HepG2 (cell line): ENCODE results near the gene CDT1. TPM values are rescaled to one million over a fixed set of nuclear protein-coding genes. Genes with fewer than 3 reads are reported as not detected.

Source experiments
- JUN ChIP-seq: sonication (generic); formaldehyde crosslinking; IDR thresholded peaks from 2 replicates; pipeline ENCODE4 v1.4.0; 2020; ENCODE audit warnings: mild to moderate bottlenecking, missing genetic modification reagents
- MAFK ChIP-seq, 2 experiments: IDR thresholded peaks in 1 of 2; conservative IDR thresholded peaks in 1 of 2; 2 replicates each; pipeline ENCODE4 v1.6.1; 2011; ENCODE audit warnings: improper control_type of control experiment in 2 of 2, low read length in 2 of 2
- POLR2AphosphoS5 ChIP-seq: IDR thresholded peaks from 2 replicates; pipeline ENCODE4 v1.6.1; 2012; ENCODE audit warnings: low read depth, low read length
- RAD51 ChIP-seq: fragments of 450-650 bp; IDR thresholded peaks from 2 replicates; pipeline ENCODE4 v1.6.1; 2016; ENCODE audit warnings: borderline replicate concordance
- RFX1 ChIP-seq: fragments of 450-650 bp; IDR thresholded peaks from 2 replicates; pipeline ENCODE4 v1.6.1; 2017
- SKI ChIP-seq: fragments of 450-650 bp; IDR thresholded peaks from one replicate; pipeline ENCODE4 v1.6.1; 2018; ENCODE audit warnings: mild to moderate bottlenecking; ENCODE audit not compliant: partially characterized antibody
- TBX3 ChIP-seq: fragments of 450-650 bp; IDR thresholded peaks from 2 replicates; pipeline ENCODE4 v1.6.1; 2017; ENCODE audit warnings: antibody characterized with exemption, mild to moderate bottlenecking, inconsistent platforms, borderline replicate concordance
- TOE1 ChIP-seq: sonication (generic); formaldehyde crosslinking; IDR thresholded peaks from 2 replicates; pipeline ENCODE4 v1.4.0; 2020; ENCODE audit warnings: mild to moderate bottlenecking, missing genetic modification reagents
- ZFP1 ChIP-seq: IDR thresholded peaks from 2 replicates; pipeline ENCODE4 v1.6.1; 2016
- ZNF12 ChIP-seq: sonication (generic); formaldehyde crosslinking; IDR thresholded peaks from 2 replicates; pipeline ENCODE4 v1.5.0; 2020; ENCODE audit warnings: missing genetic modification reagents
- ZNF607 ChIP-seq: sonication (generic); formaldehyde crosslinking; IDR thresholded peaks from 2 replicates; pipeline ENCODE4 v1.5.1; 2020; ENCODE audit warnings: missing genetic modification reagents, mild to moderate bottlenecking, borderline replicate concordance
- polyA plus RNA-seq, 8 experiments: library from polyadenylated mRNA; depleted of rRNA in 3 of 8; stranded (reverse) in 7 of 8; unstranded in 1 of 8; fragments of >200 nt; fragmentation: Illumina TruSeq in 4 of 8; extraction: Trizol in 4 of 8; gene quantifications; 2 replicates each; pipeline versions ENCODE4 v1.2.1 to v1.2.3, GENCODE V29; 2011 to 2016; ENCODE audit warnings: low read depth in 4 of 8, missing spikeins in 1 of 8, mixed read lengths in 1 of 8; ENCODE audit not compliant: insufficient read depth in 1 of 8
- total RNA-seq, 5 experiments: library from RNA; depleted of rRNA; stranded (reverse); fragments of >200 nt; fragmentation: Illumina TruSeq; extraction: Trizol; gene quantifications; 2 replicates each; pipeline ENCODE4 v1.2.3, GENCODE V29; 2016; ENCODE audit warnings: low read depth in 1 of 5
- TF ChIP-seq, protein P1 (sequence below): sonication (generic); formaldehyde crosslinking; conservative IDR thresholded peaks from 2 replicates; pipeline ENCODE4 v1.4.0; 2020; ENCODE audit warnings: mild to moderate bottlenecking, missing genetic modification reagents, moderate library complexity
- TF ChIP-seq, protein P2 (sequence below): sonication (generic); formaldehyde crosslinking; IDR thresholded peaks from 2 replicates; pipeline ENCODE4 v1.5.0; 2020; ENCODE audit warnings: missing genetic modification reagents
- TF ChIP-seq, protein P3 (sequence below): sonication (generic); formaldehyde crosslinking; IDR thresholded peaks from 2 replicates; pipeline ENCODE4 v1.5.0; 2020; ENCODE audit warnings: mild to moderate bottlenecking, missing genetic modification reagents
- TF ChIP-seq, protein P4 (sequence below): IDR thresholded peaks from 2 replicates; pipeline ENCODE4 v1.6.1; 2012; ENCODE audit warnings: low read length, improper control_type of control experiment

Gene CDT1
- total and polyA plus RNA-seq, 2 of the 13 experiments (the other 11 are each of a cell fraction or from before 2014, with no cell fraction given), result 23.1 to 23.8 TPM

DNA sequence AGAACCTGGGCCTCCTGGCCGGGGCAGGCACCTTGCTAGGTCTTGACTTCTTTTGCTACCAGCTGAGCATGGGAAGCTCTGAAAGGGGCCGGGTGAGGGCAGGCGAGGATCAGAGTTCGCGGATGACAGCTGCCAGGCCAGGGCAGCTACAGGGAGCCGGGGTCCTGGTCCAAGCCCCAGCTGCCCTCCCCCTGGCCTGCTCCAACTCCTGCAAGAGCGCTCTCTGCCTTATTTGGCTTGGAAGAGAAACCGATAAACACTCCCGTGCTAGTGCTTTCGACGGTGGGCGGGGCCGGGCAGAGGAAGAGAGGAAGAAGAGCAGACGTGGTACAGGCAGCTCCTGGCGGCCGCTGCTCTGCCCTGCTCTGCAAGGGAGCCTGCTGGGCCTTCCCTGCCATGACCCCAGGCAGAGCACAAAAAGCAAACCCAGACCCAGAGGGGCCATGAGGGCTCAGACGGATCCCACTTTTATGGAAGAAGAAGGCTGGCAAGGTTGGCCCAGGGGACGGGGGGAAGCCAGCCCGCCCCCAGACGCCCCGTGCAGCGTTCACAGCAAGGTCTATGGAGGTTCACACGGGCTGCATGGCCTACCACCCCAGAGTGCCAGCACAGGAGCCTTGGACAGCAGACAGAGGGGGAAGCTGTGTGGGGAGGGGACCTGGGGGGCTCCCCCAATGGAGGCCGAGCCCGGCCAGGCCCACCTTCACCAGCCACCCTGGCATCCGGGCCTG is 44.2 kb upstream of the CDT1 start (continued):
- TF ChIP-seq, protein P1, sequence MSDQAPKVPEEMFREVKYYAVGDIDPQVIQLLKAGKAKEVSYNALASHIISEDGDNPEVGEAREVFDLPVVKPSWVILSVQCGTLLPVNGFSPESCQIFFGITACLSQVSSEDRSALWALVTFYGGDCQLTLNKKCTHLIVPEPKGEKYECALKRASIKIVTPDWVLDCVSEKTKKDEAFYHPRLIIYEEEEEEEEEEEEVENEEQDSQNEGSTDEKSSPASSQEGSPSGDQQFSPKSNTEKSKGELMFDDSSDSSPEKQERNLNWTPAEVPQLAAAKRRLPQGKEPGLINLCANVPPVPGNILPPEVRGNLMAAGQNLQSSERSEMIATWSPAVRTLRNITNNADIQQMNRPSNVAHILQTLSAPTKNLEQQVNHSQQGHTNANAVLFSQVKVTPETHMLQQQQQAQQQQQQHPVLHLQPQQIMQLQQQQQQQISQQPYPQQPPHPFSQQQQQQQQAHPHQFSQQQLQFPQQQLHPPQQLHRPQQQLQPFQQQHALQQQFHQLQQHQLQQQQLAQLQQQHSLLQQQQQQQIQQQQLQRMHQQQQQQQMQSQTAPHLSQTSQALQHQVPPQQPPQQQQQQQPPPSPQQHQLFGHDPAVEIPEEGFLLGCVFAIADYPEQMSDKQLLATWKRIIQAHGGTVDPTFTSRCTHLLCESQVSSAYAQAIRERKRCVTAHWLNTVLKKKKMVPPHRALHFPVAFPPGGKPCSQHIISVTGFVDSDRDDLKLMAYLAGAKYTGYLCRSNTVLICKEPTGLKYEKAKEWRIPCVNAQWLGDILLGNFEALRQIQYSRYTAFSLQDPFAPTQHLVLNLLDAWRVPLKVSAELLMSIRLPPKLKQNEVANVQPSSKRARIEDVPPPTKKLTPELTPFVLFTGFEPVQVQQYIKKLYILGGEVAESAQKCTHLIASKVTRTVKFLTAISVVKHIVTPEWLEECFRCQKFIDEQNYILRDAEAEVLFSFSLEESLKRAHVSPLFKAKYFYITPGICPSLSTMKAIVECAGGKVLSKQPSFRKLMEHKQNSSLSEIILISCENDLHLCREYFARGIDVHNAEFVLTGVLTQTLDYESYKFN (CRISPR knock-in tag), result peak; percentile 77
- TF ChIP-seq MAFK (conservative IDR thresholded peaks at IDR 0.05 in 1 of 2, IDR thresholded peaks at IDR 0.05 in 1 of 2; ENCODE audit: low read length in 2 of 2) (no peak), TBX3 (no peak), RAD51 (no peak), ZNF12 (0 out of 2 replicates have a peak, but pooled peaks have one; percentile 22), ZFP1 (CRISPR knock-in tag) (peak; percentile 90), POLR2AphosphoS5 (peak; percentile 51), TOE1 (CRISPR knock-in tag) (no peak), ZNF607 (CRISPR knock-in tag) (no peak; the same call in none of the 2 replicates), SKI (peak; percentile 77), JUN (no peak), RFX1 (no peak)
- TF ChIP-seq, protein P2, sequence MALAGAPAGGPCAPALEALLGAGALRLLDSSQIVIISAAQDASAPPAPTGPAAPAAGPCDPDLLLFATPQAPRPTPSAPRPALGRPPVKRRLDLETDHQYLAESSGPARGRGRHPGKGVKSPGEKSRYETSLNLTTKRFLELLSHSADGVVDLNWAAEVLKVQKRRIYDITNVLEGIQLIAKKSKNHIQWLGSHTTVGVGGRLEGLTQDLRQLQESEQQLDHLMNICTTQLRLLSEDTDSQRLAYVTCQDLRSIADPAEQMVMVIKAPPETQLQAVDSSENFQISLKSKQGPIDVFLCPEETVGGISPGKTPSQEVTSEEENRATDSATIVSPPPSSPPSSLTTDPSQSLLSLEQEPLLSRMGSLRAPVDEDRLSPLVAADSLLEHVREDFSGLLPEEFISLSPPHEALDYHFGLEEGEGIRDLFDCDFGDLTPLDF (CRISPR knock-in tag), result no peak
- TF ChIP-seq, protein P3, sequence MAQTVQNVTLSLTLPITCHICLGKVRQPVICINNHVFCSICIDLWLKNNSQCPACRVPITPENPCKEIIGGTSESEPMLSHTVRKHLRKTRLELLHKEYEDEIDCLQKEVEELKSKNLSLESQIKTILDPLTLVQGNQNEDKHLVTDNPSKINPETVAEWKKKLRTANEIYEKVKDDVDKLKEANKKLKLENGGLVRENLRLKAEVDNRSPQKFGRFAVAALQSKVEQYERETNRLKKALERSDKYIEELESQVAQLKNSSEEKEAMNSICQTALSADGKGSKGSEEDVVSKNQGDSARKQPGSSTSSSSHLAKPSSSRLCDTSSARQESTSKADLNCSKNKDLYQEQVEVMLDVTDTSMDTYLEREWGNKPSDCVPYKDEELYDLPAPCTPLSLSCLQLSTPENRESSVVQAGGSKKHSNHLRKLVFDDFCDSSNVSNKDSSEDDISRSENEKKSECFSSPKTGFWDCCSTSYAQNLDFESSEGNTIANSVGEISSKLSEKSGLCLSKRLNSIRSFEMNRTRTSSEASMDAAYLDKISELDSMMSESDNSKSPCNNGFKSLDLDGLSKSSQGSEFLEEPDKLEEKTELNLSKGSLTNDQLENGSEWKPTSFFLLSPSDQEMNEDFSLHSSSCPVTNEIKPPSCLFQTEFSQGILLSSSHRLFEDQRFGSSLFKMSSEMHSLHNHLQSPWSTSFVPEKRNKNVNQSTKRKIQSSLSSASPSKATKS, result no peak
- TF ChIP-seq, protein P4, sequence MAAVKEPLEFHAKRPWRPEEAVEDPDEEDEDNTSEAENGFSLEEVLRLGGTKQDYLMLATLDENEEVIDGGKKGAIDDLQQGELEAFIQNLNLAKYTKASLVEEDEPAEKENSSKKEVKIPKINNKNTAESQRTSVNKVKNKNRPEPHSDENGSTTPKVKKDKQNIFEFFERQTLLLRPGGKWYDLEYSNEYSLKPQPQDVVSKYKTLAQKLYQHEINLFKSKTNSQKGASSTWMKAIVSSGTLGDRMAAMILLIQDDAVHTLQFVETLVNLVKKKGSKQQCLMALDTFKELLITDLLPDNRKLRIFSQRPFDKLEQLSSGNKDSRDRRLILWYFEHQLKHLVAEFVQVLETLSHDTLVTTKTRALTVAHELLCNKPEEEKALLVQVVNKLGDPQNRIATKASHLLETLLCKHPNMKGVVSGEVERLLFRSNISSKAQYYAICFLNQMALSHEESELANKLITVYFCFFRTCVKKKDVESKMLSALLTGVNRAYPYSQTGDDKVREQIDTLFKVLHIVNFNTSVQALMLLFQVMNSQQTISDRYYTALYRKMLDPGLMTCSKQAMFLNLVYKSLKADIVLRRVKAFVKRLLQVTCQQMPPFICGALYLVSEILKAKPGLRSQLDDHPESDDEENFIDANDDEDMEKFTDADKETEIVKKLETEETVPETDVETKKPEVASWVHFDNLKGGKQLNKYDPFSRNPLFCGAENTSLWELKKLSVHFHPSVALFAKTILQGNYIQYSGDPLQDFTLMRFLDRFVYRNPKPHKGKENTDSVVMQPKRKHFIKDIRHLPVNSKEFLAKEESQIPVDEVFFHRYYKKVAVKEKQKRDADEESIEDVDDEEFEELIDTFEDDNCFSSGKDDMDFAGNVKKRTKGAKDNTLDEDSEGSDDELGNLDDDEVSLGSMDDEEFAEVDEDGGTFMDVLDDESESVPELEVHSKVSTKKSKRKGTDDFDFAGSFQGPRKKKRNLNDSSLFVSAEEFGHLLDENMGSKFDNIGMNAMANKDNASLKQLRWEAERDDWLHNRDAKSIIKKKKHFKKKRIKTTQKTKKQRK, result no peak
